HG03066 (cell line): ENCODE data around the gene ITPR2.
"Not testable (repeated sequence)": the region's sequence is repeated elsewhere in the genome, so short reads cannot be mapped to it uniquely, and the experiment has no call there.

ENCODE experiments used
- ATAC-seq: cut with Tn5 transposase; IDR thresholded peaks from one replicate; pipeline ENCODE4 v1.9.1; 2021; ENCODE audit warnings: low read depth; ENCODE audit not compliant: unreplicated experiment

Gene ITPR2

GRCh38 chr12:26688344-26688904, 144.6 kb downstream of the ITPR2 start:
- ATAC-seq: no peak

- ATAC-seq: no peak
Observed at GRCh38 chr12:26686408-26686807, 146.6 kb downstream of the ITPR2 start.

GRCh38 chr12:26684101-26684500, 148.9 kb downstream of the ITPR2 start:
- ATAC-seq: no peak

GRCh38 chr12:26683443-26683842, 149.6 kb downstream of the ITPR2 start:
- no peak for ATAC-seq

GRCh38 chr12:26680727-26681455, 152.1 kb downstream of the ITPR2 start:
- no peak for ATAC-seq

GRCh38 chr12:26678697-26679660, 154.0 kb downstream of the ITPR2 start:
- ATAC-seq: no peak

GRCh38 chr12:26671487-26671886, 161.5 kb downstream of the ITPR2 start:
- ATAC-seq: not testable (repeated sequence)

- ATAC-seq: no peak
Observed at GRCh38 chr12:26668847-26669246, 164.1 kb downstream of the ITPR2 start.

GRCh38 chr12:26668230-26668629, 164.8 kb downstream of the ITPR2 start:
- no peak for ATAC-seq

- no peak for ATAC-seq
Observed at GRCh38 chr12:26666286-26666685, 166.7 kb downstream of the ITPR2 start.

- ATAC-seq: no peak
Observed at GRCh38 chr12:26661399-26661798, 171.6 kb downstream of the ITPR2 start.

GRCh38 chr12:26659930-26660329, 173.1 kb downstream of the ITPR2 start:
- no peak for ATAC-seq

- ATAC-seq: no peak
Observed at GRCh38 chr12:26658991-26659390, 174.0 kb downstream of the ITPR2 start.

- no peak for ATAC-seq
Observed at GRCh38 chr12:26654623-26655022, 178.4 kb downstream of the ITPR2 start.

- ATAC-seq: no peak
Observed at GRCh38 chr12:26651566-26652188, 181.3 kb downstream of the ITPR2 start.

GRCh38 chr12:26651036-26651435, 182.0 kb downstream of the ITPR2 start:
- ATAC-seq: no peak

- ATAC-seq: no peak
Observed at GRCh38 chr12:26648999-26649398, 184.0 kb downstream of the ITPR2 start.

- ATAC-seq: no peak
Observed at GRCh38 chr12:26648584-26648983, 184.4 kb downstream of the ITPR2 start.

- ATAC-seq: no peak
Observed at GRCh38 chr12:26648066-26648465, 184.9 kb downstream of the ITPR2 start.

- no peak for ATAC-seq
Observed at GRCh38 chr12:26647088-26647487, 185.9 kb downstream of the ITPR2 start.

GRCh38 chr12:26646571-26646970, 186.4 kb downstream of the ITPR2 start:
- no peak for ATAC-seq
